GM12878 (cell line): ENCODE results near the gene RXFP3. TPM values are rescaled to one million over a fixed set of nuclear protein-coding genes. Genes with fewer than 3 reads are reported as not detected.

ENCODE experiments used
- ATAC-seq: fragments of 200-7000 bp; cut with Tn5 transposase; 3 replicates; pipeline ENCODE4 v1.9.1; 2020; ENCODE audit warnings: mild to moderate bottlenecking, moderate library complexity
- BruUV-seq: library from RNA; stranded (reverse); fragments of 400-500 nt; replicated peaks from 2 replicates; lab custom pipeline; 2021; lab: Mats Ljungman, UMichigan
- CTCF ChIA-PET: fragments of 300-600 bp; sonication (Branson Sonifier 250); formaldehyde crosslinking; extraction: SDS; loops from one replicate; lab custom pipeline; 2021; ENCODE audit warnings: inconsistent platforms; lab: Yijun Ruan, JAX
- POLR2A ChIA-PET: fragments of 350-600 bp; formaldehyde crosslinking; extraction: SDS; loops from one replicate; lab custom pipeline; 2021; ENCODE audit warnings: inconsistent platforms; lab: Charles Lee
- RAD21 ChIA-PET: fragments of 300-600 bp; sonication (Branson Sonifier 250); formaldehyde crosslinking; loops from one replicate; lab custom pipeline; 2023; ENCODE audit warnings: antibody characterized with exemption; ENCODE audit not compliant: unreplicated experiment; lab: Charles Lee
- SMC1A ChIA-PET: fragments of 300-600 bp; sonication (Branson Sonifier 250); formaldehyde crosslinking; loops from one replicate; lab custom pipeline; 2023; ENCODE audit not compliant: unreplicated experiment, uncharacterized antibody; lab: Charles Lee
- DNase-seq: peaks from one replicate; pipeline ENCODE4 v3.0.0-alpha.2; 2011; ENCODE audit warnings: low read depth, low spot score
- FAIRE-seq: peaks from 3 replicates; lab custom pipeline; 2011; peaks lifted over from hg19 to GRCh38; lab: Jason Lieb, UNC
- H2AFZ ChIP-seq: 2 replicates; pipeline ENCODE4 v1.6.0; 2011; ENCODE audit warnings: low read depth, low read length, control low read depth; ENCODE audit not compliant: control insufficient read depth
- H3K27ac ChIP-seq: 2 replicates; pipeline ENCODE4 v1.5.1; 2011; ENCODE audit warnings: control low read depth; ENCODE audit not compliant: control insufficient read depth, insufficient read depth
- H3K27me3 ChIP-seq, 2 experiments: replicated peaks in 1 of 2; 2 replicates each; pipeline versions ENCODE4 v1.6.0 to v1.6.1; 2011; ENCODE audit warnings: low read length in 1 of 2; ENCODE audit not compliant: control insufficient read depth in 2 of 2, insufficient read depth in 2 of 2
- H3K36me3 ChIP-seq, 2 experiments: 2 replicates each; pipeline ENCODE4 v1.5.1; 2011; ENCODE audit warnings: low read length in 1 of 2; ENCODE audit not compliant: control insufficient read depth in 2 of 2, insufficient read depth in 2 of 2
- H3K4me1 ChIP-seq: 2 replicates; pipeline ENCODE4 v1.6.1; 2011; ENCODE audit warnings: mild to moderate bottlenecking, low read length, moderate library complexity, mixed read lengths; ENCODE audit not compliant: control insufficient read depth, insufficient read depth
- H3K4me2 ChIP-seq: 2 replicates; pipeline ENCODE4 v1.6.0; 2011; ENCODE audit warnings: control low read depth; ENCODE audit not compliant: control insufficient read depth, insufficient read depth
- H3K4me3 ChIP-seq: fragments of 200-600 bp; sonication (generic); 2 replicates; pipeline ENCODE4 v1.5.1; 2016
- H3K79me2 ChIP-seq: 2 replicates; pipeline ENCODE4 v1.6.0; 2011; ENCODE audit warnings: low read length; ENCODE audit not compliant: control insufficient read depth, insufficient read depth
- H3K9ac ChIP-seq: 2 replicates; pipeline ENCODE4 v1.8.0; 2011; ENCODE audit warnings: low read length, control low read depth, mixed read lengths; ENCODE audit not compliant: control insufficient read depth, insufficient read depth
- H3K9me3 ChIP-seq: replicated peaks from 3 replicates; pipeline ENCODE4 v1.5.1; 2011; ENCODE audit warnings: mild to moderate bottlenecking, low read length; ENCODE audit not compliant: control insufficient read depth, insufficient read depth
- H4K20me1 ChIP-seq: 2 replicates; pipeline ENCODE4 v1.6.0; 2011; ENCODE audit not compliant: control insufficient read depth, insufficient read depth
- CBFB ChIP-seq: IDR thresholded peaks from 2 replicates; pipeline ENCODE4 v1.6.1; 2016; ENCODE audit warnings: antibody characterized with exemption, low read depth
- CHD2 ChIP-seq: IDR thresholded peaks from 2 replicates; pipeline ENCODE4 v1.6.1; 2011; ENCODE audit warnings: low read depth, low read length, improper control_type of control experiment, borderline replicate concordance
- ESRRA ChIP-seq: IDR thresholded peaks from 2 replicates; pipeline ENCODE4 v1.6.1; 2012; ENCODE audit warnings: mild to moderate bottlenecking, low read length, improper control_type of control experiment
- FOS ChIP-seq: IDR thresholded peaks from 3 replicates; pipeline ENCODE4 v1.6.1; 2011; ENCODE audit warnings: borderline replicate concordance; ENCODE audit not compliant: insufficient read length; ENCODE audit errors: extremely low read depth
- KAT2A ChIP-seq: conservative IDR thresholded peaks from 2 replicates; pipeline ENCODE4 v1.6.1; 2011; ENCODE audit warnings: low read depth, low read length; ENCODE audit not compliant: control insufficient read depth
- MTA2 ChIP-seq: fragments of 450-650 bp; IDR thresholded peaks from 2 replicates; pipeline ENCODE4 v1.6.1; 2016; ENCODE audit warnings: low read depth, mild to moderate bottlenecking, moderate library complexity
- NBN ChIP-seq: fragments of 450-650 bp; IDR thresholded peaks from 2 replicates; pipeline ENCODE4 v1.6.1; 2016
- NR2C1 ChIP-seq: fragments of 450-650 bp; IDR thresholded peaks from 2 replicates; pipeline ENCODE4 v1.6.1; 2017; ENCODE audit warnings: antibody characterized with exemption, mild to moderate bottlenecking, moderate library complexity
- RB1 ChIP-seq: fragments of 450-650 bp; formaldehyde crosslinking; IDR thresholded peaks from 2 replicates; pipeline ENCODE4 v1.6.1; 2017; ENCODE audit warnings: mild to moderate bottlenecking, borderline replicate concordance
- RELA ChIP-seq: fragments of 450-650 bp; IDR thresholded peaks from 2 replicates; pipeline ENCODE4 v1.8.0; 2014; ENCODE audit warnings: borderline replicate concordance; ENCODE audit not compliant: partially characterized antibody
- SMARCA5 ChIP-seq: fragments of 450-650 bp; IDR thresholded peaks from 2 replicates; pipeline ENCODE4 v1.6.1; 2017; ENCODE audit warnings: mild to moderate bottlenecking
- TCF12 ChIP-seq: IDR thresholded peaks from 2 replicates; pipeline ENCODE4 v1.6.1; 2011; ENCODE audit warnings: low read depth, mild to moderate bottlenecking, low read length
- in situ Hi-C: fragments of 300-500 bp; cut with MboI; formaldehyde crosslinking; loops from 9 replicates; pipeline ENCODE4 v1.14.3; 2018; ENCODE audit warnings: mixed read lengths
- intact Hi-C: fragments of 100-400 bp; cut with micrococcal nuclease; formaldehyde crosslinking; loops from one replicate; pipeline ENCODE4 v1.14.2; 2022; ENCODE audit not compliant: unreplicated experiment
- polyA plus RNA-seq, 11 experiments: library from polyadenylated mRNA; depleted of rRNA in 4 of 11; unstranded in 6 of 11; stranded (reverse) in 5 of 11; fragments of >200 nt; fragmentation: Nextera tagmentation in 4 of 11; fragmentation: Illumina TruSeq in 1 of 11; extraction: Ambion mirVana in 4 of 11; extraction: Trizol in 1 of 11; gene quantifications; 1 replicate in 1 of 11; 2 replicates in 10 of 11; pipeline versions ENCODE4 v1.2.1 to v1.2.3, GENCODE V29; 2011 to 2016; ENCODE audit warnings: inconsistent platforms in 2 of 11, missing spikeins in 2 of 11, low read depth in 1 of 11
- total RNA-seq, 4 experiments: library from RNA; depleted of rRNA in 3 of 4; stranded (reverse); fragments of >200 nt in 3 of 4; fragmentation: Illumina TruSeq in 1 of 4; extraction: Trizol in 1 of 4; gene quantifications; 2 replicates each; pipeline versions ENCODE4 v1.2.1 to v1.2.3, GENCODE V29; 2013 to 2021
- TF ChIP-seq, protein P1 (sequence below): fragments of 450-650 bp; formaldehyde crosslinking; IDR thresholded peaks from 2 replicates; pipeline ENCODE4 v1.5.0; 2022; ENCODE audit warnings: mild to moderate bottlenecking, missing genetic modification characterization
- TF ChIP-seq, protein P2 (sequence below): IDR thresholded peaks from 2 replicates; pipeline ENCODE4 v1.6.1; 2012; ENCODE audit warnings: low read depth, low read length, improper control_type of control experiment
- TF ChIP-seq, protein P3 (sequence below): fragments of 450-650 bp; IDR thresholded peaks from 2 replicates; pipeline ENCODE4 v1.6.1; 2016; ENCODE audit warnings: mild to moderate bottlenecking
- TF ChIP-seq, protein P4 (sequence below): fragments of 450-650 bp; conservative IDR thresholded peaks from 2 replicates; pipeline ENCODE4 v1.6.1; 2017; ENCODE audit warnings: mild to moderate bottlenecking, moderate library complexity
- TF ChIP-seq, protein P5 (sequence below): fragments of 450-650 bp; IDR thresholded peaks from 2 replicates; pipeline ENCODE4 v1.6.1; 2014; ENCODE audit warnings: mild to moderate bottlenecking

RXFP3 gene
- total and polyA plus RNA-seq, 10 of the 15 experiments (the other 5 are each of a cell fraction or from before 2014, with no cell fraction given): 0.03 to 0.06 TPM; not detected in 8

DNA sequence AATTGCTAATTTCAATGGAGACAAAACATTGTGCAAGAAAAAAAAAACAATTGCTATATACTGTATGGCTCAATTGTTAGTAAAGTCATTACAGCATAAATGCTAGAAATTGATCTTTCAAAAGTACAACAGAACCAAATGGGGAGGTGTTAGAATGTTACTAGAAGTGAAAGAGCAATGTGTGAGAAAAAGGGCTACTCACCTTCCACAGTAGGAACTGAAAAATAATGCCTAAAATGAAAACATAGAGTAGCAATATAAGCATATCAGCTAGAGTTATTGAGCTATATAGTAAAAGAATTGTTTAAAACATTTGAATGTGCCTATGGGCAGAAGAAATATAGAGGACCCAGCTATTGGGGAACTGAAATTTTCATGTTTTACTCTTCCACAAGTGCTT lies 10.9 kb upstream of the RXFP3 start:
- ATAC-seq: peak; percentile 80
- H3K27ac ChIP-seq: peak overlapping the region; percentile 51; the same call in 1 of the 2 replicates
- no peaks in the 10 kb centered on the region for H3K9me3 ChIP-seq
- ChIA-PET POLR2A (no interaction called here), SMC1A (interaction anchor here (0.6 to 7.0 kb wide), 11 partner anchors 9 to 486 kb away, joined by 3 to 46 read pairs (median 4); partner anchors contain the start of gene RXFP3), RAD21 (interaction anchor here (0.7 to 2.0 kb wide), 7 partner anchors 9 to 336 kb away, joined by 3 to 22 read pairs (median 4); no protein-coding TSS in a partner anchor), CTCF (interaction anchor here (0.6 to 0.9 kb wide), 3 partner anchors 9 to 336 kb away, joined by 4 to 7 read pairs (median 4); no protein-coding TSS in a partner anchor)
- H3K9ac ChIP-seq: no peak overlapping the region
- H3K27me3 ChIP-seq: no peaks in the 10 kb centered on the region
- no peak overlapping the region for H3K4me3 ChIP-seq
- no peaks in the 10 kb centered on the region for H4K20me1 ChIP-seq
- no peaks in the 10 kb centered on the region for H3K79me2 ChIP-seq
- intact Hi-C loops (no loop called here), in situ Hi-C loops (no loop called here)
- no peaks in the 10 kb centered on the region for H3K36me3 ChIP-seq
- FAIRE-seq: no peak
- H3K4me1 ChIP-seq: peaks cover 19% of the 10 kb centered on the region
- no peak overlapping the region; the same call in 1 of the 2 replicates for H3K4me2 ChIP-seq
- BruUV-seq: no TSS peak
- H2AFZ ChIP-seq: no peak overlapping the region
- no peak for DNase-seq
- TF ChIP-seq FOS (no peak), NR2C1 (no peak), CBFB (no peak), KAT2A (no peak), ESRRA (no peak), CHD2 (no peak), RELA (no peak), RB1 (no peak), TCF12 (no peak), MTA2 (peak; percentile 56; the same call in 1 of the 2 replicates), NBN (peak; percentile 54; the same call in 1 of the 2 replicates), SMARCA5 (no peak)
- TF ChIP-seq, protein P1, sequence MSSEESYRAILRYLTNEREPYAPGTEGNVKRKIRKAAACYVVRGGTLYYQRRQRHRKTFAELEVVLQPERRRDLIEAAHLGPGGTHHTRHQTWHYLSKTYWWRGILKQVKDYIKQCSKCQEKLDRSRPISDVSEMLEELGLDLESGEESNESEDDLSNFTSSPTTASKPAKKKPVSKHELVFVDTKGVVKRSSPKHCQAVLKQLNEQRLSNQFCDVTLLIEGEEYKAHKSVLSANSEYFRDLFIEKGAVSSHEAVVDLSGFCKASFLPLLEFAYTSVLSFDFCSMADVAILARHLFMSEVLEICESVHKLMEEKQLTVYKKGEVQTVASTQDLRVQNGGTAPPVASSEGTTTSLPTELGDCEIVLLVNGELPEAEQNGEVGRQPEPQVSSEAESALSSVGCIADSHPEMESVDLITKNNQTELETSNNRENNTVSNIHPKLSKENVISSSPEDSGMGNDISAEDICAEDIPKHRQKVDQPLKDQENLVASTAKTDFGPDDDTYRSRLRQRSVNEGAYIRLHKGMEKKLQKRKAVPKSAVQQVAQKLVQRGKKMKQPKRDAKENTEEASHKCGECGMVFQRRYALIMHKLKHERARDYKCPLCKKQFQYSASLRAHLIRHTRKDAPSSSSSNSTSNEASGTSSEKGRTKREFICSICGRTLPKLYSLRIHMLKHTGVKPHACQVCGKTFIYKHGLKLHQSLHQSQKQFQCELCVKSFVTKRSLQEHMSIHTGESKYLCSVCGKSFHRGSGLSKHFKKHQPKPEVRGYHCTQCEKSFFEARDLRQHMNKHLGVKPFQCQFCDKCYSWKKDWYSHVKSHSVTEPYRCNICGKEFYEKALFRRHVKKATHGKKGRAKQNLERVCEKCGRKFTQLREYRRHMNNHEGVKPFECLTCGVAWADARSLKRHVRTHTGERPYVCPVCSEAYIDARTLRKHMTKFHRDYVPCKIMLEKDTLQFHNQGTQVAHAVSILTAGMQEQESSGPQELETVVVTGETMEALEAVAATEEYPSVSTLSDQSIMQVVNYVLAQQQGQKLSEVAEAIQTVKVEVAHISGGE (CRISPR knock-in tag): no peak
- TF ChIP-seq, protein P2, sequence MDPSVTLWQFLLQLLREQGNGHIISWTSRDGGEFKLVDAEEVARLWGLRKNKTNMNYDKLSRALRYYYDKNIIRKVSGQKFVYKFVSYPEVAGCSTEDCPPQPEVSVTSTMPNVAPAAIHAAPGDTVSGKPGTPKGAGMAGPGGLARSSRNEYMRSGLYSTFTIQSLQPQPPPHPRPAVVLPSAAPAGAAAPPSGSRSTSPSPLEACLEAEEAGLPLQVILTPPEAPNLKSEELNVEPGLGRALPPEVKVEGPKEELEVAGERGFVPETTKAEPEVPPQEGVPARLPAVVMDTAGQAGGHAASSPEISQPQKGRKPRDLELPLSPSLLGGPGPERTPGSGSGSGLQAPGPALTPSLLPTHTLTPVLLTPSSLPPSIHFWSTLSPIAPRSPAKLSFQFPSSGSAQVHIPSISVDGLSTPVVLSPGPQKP: no peak
- TF ChIP-seq, protein P3, sequence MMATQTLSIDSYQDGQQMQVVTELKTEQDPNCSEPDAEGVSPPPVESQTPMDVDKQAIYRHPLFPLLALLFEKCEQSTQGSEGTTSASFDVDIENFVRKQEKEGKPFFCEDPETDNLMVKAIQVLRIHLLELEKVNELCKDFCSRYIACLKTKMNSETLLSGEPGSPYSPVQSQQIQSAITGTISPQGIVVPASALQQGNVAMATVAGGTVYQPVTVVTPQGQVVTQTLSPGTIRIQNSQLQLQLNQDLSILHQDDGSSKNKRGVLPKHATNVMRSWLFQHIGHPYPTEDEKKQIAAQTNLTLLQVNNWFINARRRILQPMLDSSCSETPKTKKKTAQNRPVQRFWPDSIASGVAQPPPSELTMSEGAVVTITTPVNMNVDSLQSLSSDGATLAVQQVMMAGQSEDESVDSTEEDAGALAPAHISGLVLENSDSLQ: no peak
- TF ChIP-seq, protein P4, sequence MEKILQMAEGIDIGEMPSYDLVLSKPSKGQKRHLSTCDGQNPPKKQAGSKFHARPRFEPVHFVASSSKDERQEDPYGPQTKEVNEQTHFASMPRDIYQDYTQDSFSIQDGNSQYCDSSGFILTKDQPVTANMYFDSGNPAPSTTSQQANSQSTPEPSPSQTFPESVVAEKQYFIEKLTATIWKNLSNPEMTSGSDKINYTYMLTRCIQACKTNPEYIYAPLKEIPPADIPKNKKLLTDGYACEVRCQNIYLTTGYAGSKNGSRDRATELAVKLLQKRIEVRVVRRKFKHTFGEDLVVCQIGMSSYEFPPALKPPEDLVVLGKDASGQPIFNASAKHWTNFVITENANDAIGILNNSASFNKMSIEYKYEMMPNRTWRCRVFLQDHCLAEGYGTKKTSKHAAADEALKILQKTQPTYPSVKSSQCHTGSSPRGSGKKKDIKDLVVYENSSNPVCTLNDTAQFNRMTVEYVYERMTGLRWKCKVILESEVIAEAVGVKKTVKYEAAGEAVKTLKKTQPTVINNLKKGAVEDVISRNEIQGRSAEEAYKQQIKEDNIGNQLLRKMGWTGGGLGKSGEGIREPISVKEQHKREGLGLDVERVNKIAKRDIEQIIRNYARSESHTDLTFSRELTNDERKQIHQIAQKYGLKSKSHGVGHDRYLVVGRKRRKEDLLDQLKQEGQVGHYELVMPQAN: no peak
- TF ChIP-seq, protein P5, sequence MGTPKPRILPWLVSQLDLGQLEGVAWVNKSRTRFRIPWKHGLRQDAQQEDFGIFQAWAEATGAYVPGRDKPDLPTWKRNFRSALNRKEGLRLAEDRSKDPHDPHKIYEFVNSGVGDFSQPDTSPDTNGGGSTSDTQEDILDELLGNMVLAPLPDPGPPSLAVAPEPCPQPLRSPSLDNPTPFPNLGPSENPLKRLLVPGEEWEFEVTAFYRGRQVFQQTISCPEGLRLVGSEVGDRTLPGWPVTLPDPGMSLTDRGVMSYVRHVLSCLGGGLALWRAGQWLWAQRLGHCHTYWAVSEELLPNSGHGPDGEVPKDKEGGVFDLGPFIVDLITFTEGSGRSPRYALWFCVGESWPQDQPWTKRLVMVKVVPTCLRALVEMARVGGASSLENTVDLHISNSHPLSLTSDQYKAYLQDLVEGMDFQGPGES: no peak
